ENCODE data around the gene OR2L5.

The OR2L5 gene

DNA sequence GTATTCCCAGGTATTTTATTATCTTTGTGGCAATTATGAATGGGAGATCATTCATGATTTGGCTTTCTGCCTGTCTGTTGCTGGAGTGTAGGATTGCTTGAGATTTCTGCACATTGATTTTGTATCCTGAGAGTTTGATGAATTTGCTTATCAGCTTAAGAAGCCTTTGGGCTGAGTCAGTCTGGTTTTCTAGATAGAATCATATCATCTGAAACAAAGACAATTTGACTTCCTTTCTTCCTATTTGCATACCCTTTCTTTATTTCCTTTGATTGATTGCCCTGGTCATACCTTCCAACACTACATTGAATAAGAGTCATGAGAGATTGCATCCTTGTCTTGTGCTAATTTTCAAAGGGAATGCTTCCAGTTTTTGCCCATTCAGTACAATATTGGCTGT lies 41.2 kb downstream of the OR2L5 start:
- TF ChIP-seq ZNF8 (CRISPR knock-in tag; IDR thresholded peaks at IDR 0.05) (no peak), OSR1 (CRISPR knock-in tag; IDR thresholded peaks at IDR 0.05) (no peak), CSDC2 (CRISPR knock-in tag; IDR thresholded peaks at IDR 0.05) (no peak), ISL1 (CRISPR knock-in tag; IDR thresholded peaks at IDR 0.05) (no peak), ZFP3 (CRISPR knock-in tag; IDR thresholded peaks at IDR 0.05) (no peak), TOX (CRISPR knock-in tag; IDR thresholded peaks at IDR 0.05; ENCODE audit: borderline replicate concordance) (no peak), CSRNP3 (CRISPR knock-in tag; IDR thresholded peaks at IDR 0.05) (no peak), CREB5 (CRISPR knock-in tag; IDR thresholded peaks at IDR 0.05; ENCODE audit: low read depth) (no peak), TCF4 (CRISPR knock-in tag; IDR thresholded peaks at IDR 0.05; ENCODE audit: borderline replicate concordance) (no peak)
- no peak for ATAC-seq

DNA sequence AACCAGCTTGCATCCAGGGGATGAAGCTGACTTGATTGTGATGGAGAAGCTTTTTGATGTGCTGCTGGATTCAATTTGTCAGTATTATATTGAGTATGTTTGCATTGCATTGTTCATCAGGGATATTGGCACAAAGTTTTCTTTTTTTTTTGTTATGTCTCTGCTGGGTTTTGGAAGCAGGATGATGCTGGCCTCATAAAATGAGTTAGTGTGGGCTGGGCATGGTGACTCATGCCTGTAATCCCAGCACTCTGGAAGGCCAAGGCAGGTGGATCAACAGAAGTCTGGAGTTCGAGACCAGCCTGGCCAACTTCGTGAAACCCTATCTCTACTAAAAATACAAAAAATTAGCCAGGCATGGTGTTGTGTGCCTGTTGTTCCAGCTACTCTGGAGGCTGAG lies 41.8 kb downstream of the OR2L5 start:
- no peak for TF ChIP-seq ZFP30 (CRISPR knock-in tag; IDR thresholded peaks at IDR 0.05)
- TF ChIP-seq ZC3H10 (CRISPR knock-in tag; IDR thresholded peaks at IDR 0.05): no peak
- TF ChIP-seq ESRRG (CRISPR knock-in tag; IDR thresholded peaks at IDR 0.05): no peak
- TF ChIP-seq TCF4 (CRISPR knock-in tag; IDR thresholded peaks at IDR 0.05; ENCODE audit: borderline replicate concordance): no peak
- no peak for TF ChIP-seq ZFP3 (CRISPR knock-in tag; IDR thresholded peaks at IDR 0.05)
- TF ChIP-seq, protein P1, sequence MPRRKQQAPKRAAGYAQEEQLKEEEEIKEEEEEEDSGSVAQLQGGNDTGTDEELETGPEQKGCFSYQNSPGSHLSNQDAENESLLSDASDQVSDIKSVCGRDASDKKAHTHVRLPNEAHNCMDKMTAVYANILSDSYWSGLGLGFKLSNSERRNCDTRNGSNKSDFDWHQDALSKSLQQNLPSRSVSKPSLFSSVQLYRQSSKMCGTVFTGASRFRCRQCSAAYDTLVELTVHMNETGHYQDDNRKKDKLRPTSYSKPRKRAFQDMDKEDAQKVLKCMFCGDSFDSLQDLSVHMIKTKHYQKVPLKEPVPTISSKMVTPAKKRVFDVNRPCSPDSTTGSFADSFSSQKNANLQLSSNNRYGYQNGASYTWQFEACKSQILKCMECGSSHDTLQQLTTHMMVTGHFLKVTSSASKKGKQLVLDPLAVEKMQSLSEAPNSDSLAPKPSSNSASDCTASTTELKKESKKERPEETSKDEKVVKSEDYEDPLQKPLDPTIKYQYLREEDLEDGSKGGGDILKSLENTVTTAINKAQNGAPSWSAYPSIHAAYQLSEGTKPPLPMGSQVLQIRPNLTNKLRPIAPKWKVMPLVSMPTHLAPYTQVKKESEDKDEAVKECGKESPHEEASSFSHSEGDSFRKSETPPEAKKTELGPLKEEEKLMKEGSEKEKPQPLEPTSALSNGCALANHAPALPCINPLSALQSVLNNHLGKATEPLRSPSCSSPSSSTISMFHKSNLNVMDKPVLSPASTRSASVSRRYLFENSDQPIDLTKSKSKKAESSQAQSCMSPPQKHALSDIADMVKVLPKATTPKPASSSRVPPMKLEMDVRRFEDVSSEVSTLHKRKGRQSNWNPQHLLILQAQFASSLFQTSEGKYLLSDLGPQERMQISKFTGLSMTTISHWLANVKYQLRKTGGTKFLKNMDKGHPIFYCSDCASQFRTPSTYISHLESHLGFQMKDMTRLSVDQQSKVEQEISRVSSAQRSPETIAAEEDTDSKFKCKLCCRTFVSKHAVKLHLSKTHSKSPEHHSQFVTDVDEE (CRISPR knock-in tag; IDR thresholded peaks at IDR 0.05): no peak
- TF ChIP-seq OSR1 (CRISPR knock-in tag; IDR thresholded peaks at IDR 0.05): no peak
- no peak for TF ChIP-seq PPARA (CRISPR knock-in tag; IDR thresholded peaks at IDR 0.05; ENCODE audit: borderline replicate concordance)
- TF ChIP-seq RARB (CRISPR knock-in tag; IDR thresholded peaks at IDR 0.05): no peak
- TF ChIP-seq ZNF70 (CRISPR knock-in tag; IDR thresholded peaks at IDR 0.05): no peak
- TF ChIP-seq PATZ1 (CRISPR knock-in tag; IDR thresholded peaks at IDR 0.05; ENCODE audit: borderline replicate concordance): no peak
- TF ChIP-seq TOX (CRISPR knock-in tag; IDR thresholded peaks at IDR 0.05; ENCODE audit: borderline replicate concordance): no peak
- TF ChIP-seq GLIS3 (CRISPR knock-in tag; IDR thresholded peaks at IDR 0.05): no peak
- TF ChIP-seq ZNF565 (CRISPR knock-in tag; conservative IDR thresholded peaks at IDR 0.05; ENCODE audit: low read depth): no peak
- no peak for TF ChIP-seq ARNTL (CRISPR knock-in tag; IDR thresholded peaks at IDR 0.05; ENCODE audit: borderline replicate concordance, low read depth)
- no peak for TF ChIP-seq CSDC2 (CRISPR knock-in tag; IDR thresholded peaks at IDR 0.05)
- no peak for TF ChIP-seq CSRNP3 (CRISPR knock-in tag; IDR thresholded peaks at IDR 0.05)
- TF ChIP-seq BACH2 (CRISPR knock-in tag; IDR thresholded peaks at IDR 0.05; ENCODE audit: borderline replicate concordance): no peak
- ATAC-seq: no peak

DNA sequence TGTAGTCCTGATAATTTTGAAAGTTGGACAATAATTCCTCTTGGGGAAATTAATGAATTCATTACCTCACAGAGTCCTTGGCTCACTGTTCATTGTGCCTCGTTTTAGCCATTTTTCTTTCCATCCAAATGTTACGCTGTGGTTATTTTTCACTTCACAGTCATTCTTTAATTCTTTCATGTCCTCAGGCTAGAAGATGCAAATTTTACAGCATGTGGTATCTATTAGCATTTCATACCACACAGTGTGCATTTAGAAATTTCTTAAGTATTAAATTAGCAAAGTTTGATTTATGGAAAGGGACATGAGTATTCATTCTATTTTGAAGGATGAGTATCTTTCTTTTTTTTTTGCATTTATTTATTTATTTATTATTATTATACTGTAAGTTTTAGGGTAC lies 51.6 kb downstream of the OR2L5 start:
- no peak for ATAC-seq
- TF ChIP-seq ZFP30 (CRISPR knock-in tag; IDR thresholded peaks at IDR 0.05) (no peak), ZFP3 (CRISPR knock-in tag; IDR thresholded peaks at IDR 0.05) (no peak), CSDC2 (CRISPR knock-in tag; IDR thresholded peaks at IDR 0.05) (no peak), ZNF565 (CRISPR knock-in tag; conservative IDR thresholded peaks at IDR 0.05; ENCODE audit: low read depth) (no peak), ZC3H10 (CRISPR knock-in tag; IDR thresholded peaks at IDR 0.05) (no peak), SNAI2 (CRISPR knock-in tag; IDR thresholded peaks at IDR 0.05) (no peak)
- TF ChIP-seq, protein P1 (CRISPR knock-in tag; IDR thresholded peaks at IDR 0.05): no peak
- TF ChIP-seq, protein P2, sequence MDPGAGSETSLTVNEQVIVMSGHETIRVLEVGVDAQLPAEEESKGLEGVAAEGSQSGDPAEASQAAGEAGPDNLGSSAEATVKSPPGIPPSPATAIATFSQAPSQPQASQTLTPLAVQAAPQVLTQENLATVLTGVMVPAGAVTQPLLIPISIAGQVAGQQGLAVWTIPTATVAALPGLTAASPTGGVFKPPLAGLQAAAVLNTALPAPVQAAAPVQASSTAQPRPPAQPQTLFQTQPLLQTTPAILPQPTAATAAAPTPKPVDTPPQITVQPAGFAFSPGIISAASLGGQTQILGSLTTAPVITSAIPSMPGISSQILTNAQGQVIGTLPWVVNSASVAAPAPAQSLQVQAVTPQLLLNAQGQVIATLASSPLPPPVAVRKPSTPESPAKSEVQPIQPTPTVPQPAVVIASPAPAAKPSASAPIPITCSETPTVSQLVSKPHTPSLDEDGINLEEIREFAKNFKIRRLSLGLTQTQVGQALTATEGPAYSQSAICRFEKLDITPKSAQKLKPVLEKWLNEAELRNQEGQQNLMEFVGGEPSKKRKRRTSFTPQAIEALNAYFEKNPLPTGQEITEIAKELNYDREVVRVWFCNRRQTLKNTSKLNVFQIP (CRISPR knock-in tag; IDR thresholded peaks at IDR 0.05; ENCODE audit: borderline replicate concordance, low read depth): no peak
